Vagina (tissue), 2 donors: ENCODE results near the gene TTC1. TPM values are rescaled to one million over a fixed set of nuclear protein-coding genes. Genes with fewer than 3 reads are reported as not detected.

Experiments
- DNase-seq, 2 donors: peaks; one replicate each; pipeline ENCODE4 v3.0.0-alpha.2; 2017; ENCODE audit errors: extremely low spot score in 2 of 2
- H3K27ac ChIP-seq: fragments of 200-600 bp; sonication (generic); one replicate; pipeline ENCODE4 v1.5.1; 2019
- H3K27me3 ChIP-seq: fragments of 200-600 bp; sonication (generic); one replicate; pipeline ENCODE4 v1.5.1; 2019
- H3K36me3 ChIP-seq, 2 donors: fragments of 200-600 bp; sonication (generic); one replicate each; pipeline ENCODE4 v1.5.1; 2017 to 2019
- H3K4me1 ChIP-seq: fragments of 200-600 bp; sonication (generic); one replicate; pipeline ENCODE4 v1.5.1; 2019
- H3K4me3 ChIP-seq, 2 donors: fragments of 200-600 bp; sonication (generic); 1 replicate in 1 of 2; 2 replicates in 1 of 2; pipeline ENCODE4 v1.5.1; 2016 to 2019
- H3K9me3 ChIP-seq: fragments of 200-600 bp; sonication (generic); one replicate; pipeline ENCODE4 v1.5.1; 2019
- CTCF ChIP-seq, 3 experiments: fragments of 450-650 bp in 2 of 3; fragments of 200-600 bp in 1 of 3; sonication (generic) in 1 of 3; IDR thresholded peaks; one replicate each; pipeline ENCODE4 v1.5.1; 2017 to 2019; ENCODE audit warnings: antibody characterized with exemption in 3 of 3, mild to moderate bottlenecking in 2 of 3, moderate library complexity in 2 of 3
- POLR2A ChIP-seq, 2 donors: fragments of 450-650 bp; IDR thresholded peaks; one replicate each; pipeline ENCODE4 v1.6.1; 2017; ENCODE audit warnings: antibody characterized with exemption in 2 of 2, mild to moderate bottlenecking in 2 of 2, moderate library complexity in 2 of 2
- POLR2AphosphoS5 ChIP-seq, 2 donors: sonication (generic); formaldehyde crosslinking; IDR thresholded peaks; one replicate each; pipeline ENCODE4 v1.9.0; 2017; ENCODE audit warnings: antibody characterized with exemption in 2 of 2, mild to moderate bottlenecking in 2 of 2, low read depth in 1 of 2; ENCODE audit not compliant: insufficient read depth in 1 of 2
- intact Hi-C: fragments of 100-400 bp; cut with DNase I; formaldehyde crosslinking; loops from one replicate; pipeline ENCODE4 v1.15.1; 2023
- total RNA-seq: library from RNA; depleted of rRNA; stranded (reverse); fragments of >200 nt; gene quantifications from one replicate; pipeline ENCODE4 v1.2.3, GENCODE V29; 2016

TTC1 gene
- total RNA-seq: 29.7 TPM

GRCh38 chr5:160008877-160009590 is at the start of gene TTC1:
Gene TTC1, plus strand, starts transcription at chr5:160009139. Its CDS starts 1,390 bp downstream, at chr5:160010529.
- peak in 1 of 2 donors; percentile 99 for DNase-seq
- Histone ChIP-seq H3K36me3 (peaks cover 0 to 11% of the 10 kb centered on the region in 2 donors), H3K27ac (peak within 1 kb of the TSS; percentile 82), H3K4me1 (peaks cover 26% of the 10 kb centered on the region), H3K27me3 (no peaks in the 10 kb centered on the region), H3K9me3 (no peaks in the 10 kb centered on the region), H3K4me3 (peak within 1 kb of the TSS; percentile 52 to 77)
- intact Hi-C loops: no loop called here
- peak in 1 of 2 donors; percentile 68 for TF ChIP-seq POLR2A (IDR thresholded peaks at IDR 0.05)
- no peak for TF ChIP-seq CTCF (IDR thresholded peaks at IDR 0.05)
- peak; percentile 55 to 97 for TF ChIP-seq POLR2AphosphoS5 (IDR thresholded peaks at IDR 0.05; ENCODE audit: insufficient read depth in 1 of 2, low read depth in 1 of 2)

- intact Hi-C loops: no loop called here
- no peaks in the 10 kb centered on the region for H3K27me3 ChIP-seq
- TF ChIP-seq POLR2A (IDR thresholded peaks at IDR 0.05) (no peak), POLR2AphosphoS5 (IDR thresholded peaks at IDR 0.05; ENCODE audit: insufficient read depth in 1 of 2, low read depth in 1 of 2) (no peak), CTCF (IDR thresholded peaks at IDR 0.05) (no peak)
- H3K36me3 ChIP-seq: no peaks in the 10 kb centered on the region
- no peak overlapping the region for H3K4me3 ChIP-seq
- H3K9me3 ChIP-seq: no peaks in the 10 kb centered on the region
- H3K4me1 ChIP-seq: no peaks in the 10 kb centered on the region
- no peak overlapping the region for H3K27ac ChIP-seq
- DNase-seq: no peak
Observed at GRCh38 chr5:159961176-159962160, 47.5 kb upstream of the TTC1 start.

- H3K4me3 ChIP-seq: no peak overlapping the region
- no peaks in the 10 kb centered on the region for H3K36me3 ChIP-seq
- no peak overlapping the region for H3K27ac ChIP-seq
- no peaks in the 10 kb centered on the region for H3K4me1 ChIP-seq
- intact Hi-C loops: no loop called here
- no peaks in the 10 kb centered on the region for H3K9me3 ChIP-seq
- no peak for DNase-seq
- no peaks in the 10 kb centered on the region for H3K27me3 ChIP-seq
- no peak for TF ChIP-seq POLR2A (IDR thresholded peaks at IDR 0.05)
Observed at GRCh38 chr5:159962214-159962613, 46.7 kb upstream of the TTC1 start.

GRCh38 chr5:159963935-159964334 is 45.0 kb upstream of the TTC1 start:
- no peak for DNase-seq
- no peaks in the 10 kb centered on the region for H3K9me3 ChIP-seq

More at GRCh38 chr5:159963935-159964334, 45.0 kb upstream of the TTC1 start:
- TF ChIP-seq POLR2AphosphoS5 (IDR thresholded peaks at IDR 0.05; ENCODE audit: insufficient read depth in 1 of 2, low read depth in 1 of 2) (no peak), CTCF (IDR thresholded peaks at IDR 0.05) (no peak), POLR2A (IDR thresholded peaks at IDR 0.05) (no peak)
- no peak overlapping the region for H3K27ac ChIP-seq
- no peak overlapping the region for H3K4me3 ChIP-seq
- no peaks in the 10 kb centered on the region for H3K4me1 ChIP-seq
- H3K27me3 ChIP-seq: no peaks in the 10 kb centered on the region
- intact Hi-C loops: no loop called here
- H3K36me3 ChIP-seq: no peaks in the 10 kb centered on the region
